HG02885 (cell line): ENCODE data around the gene ZNF81.
"Not testable (repeated sequence)": the region's sequence is repeated elsewhere in the genome, so short reads cannot be mapped to it uniquely, and the experiment has no call there.

Experiments used
- ATAC-seq: cut with Tn5 transposase; IDR thresholded peaks from one replicate; pipeline ENCODE4 v1.9.1; 2021; ENCODE audit warnings: mild to moderate bottlenecking; ENCODE audit not compliant: unreplicated experiment, poor library complexity

ZNF81 gene

GRCh38 chrX:47836164-47837072 lies at the start of gene ZNF81:
Gene ZNF81 (plus strand): TSS chrX:47836902. CDS start chrX:47846268, 9,366 bp downstream.
- peak; percentile 91 for ATAC-seq

- ATAC-seq, result no peak
Measured at GRCh38 chrX:47796433-47796906, 40.2 kb upstream of the ZNF81 start.

- no peak for ATAC-seq
Measured at GRCh38 chrX:47797084-47797483, 39.6 kb upstream of the ZNF81 start.

- ATAC-seq, result no peak
Measured at GRCh38 chrX:47798861-47799260, 37.8 kb upstream of the ZNF81 start.

GRCh38 chrX:47802589-47802988 lies 34.1 kb upstream of the ZNF81 start:
- ATAC-seq, result no peak

- ATAC-seq, result not testable (repeated sequence)
Measured at GRCh38 chrX:47803103-47803502, 33.6 kb upstream of the ZNF81 start.

GRCh38 chrX:47804315-47804714 lies 32.4 kb upstream of the ZNF81 start:
- no peak for ATAC-seq

- not testable (repeated sequence) for ATAC-seq
Measured at GRCh38 chrX:47805844-47806243, 30.9 kb upstream of the ZNF81 start.

- not testable (repeated sequence) for ATAC-seq
Measured at GRCh38 chrX:47806415-47807271, 30.1 kb upstream of the ZNF81 start.

- ATAC-seq, result not testable (repeated sequence)
Measured at GRCh38 chrX:47807272-47807538, 29.5 kb upstream of the ZNF81 start.

GRCh38 chrX:47807548-47807947 lies 29.2 kb upstream of the ZNF81 start:
- no peak for ATAC-seq

- no peak for ATAC-seq
Measured at GRCh38 chrX:47808904-47809788, 27.6 kb upstream of the ZNF81 start.

- no peak for ATAC-seq
Measured at GRCh38 chrX:47814851-47815250, 21.9 kb upstream of the ZNF81 start.

- ATAC-seq, result no peak
Measured at GRCh38 chrX:47815901-47816845, 20.5 kb upstream of the ZNF81 start.

- no peak for ATAC-seq
Measured at GRCh38 chrX:47817421-47817820, 19.3 kb upstream of the ZNF81 start.

GRCh38 chrX:47817897-47818296 lies 18.8 kb upstream of the ZNF81 start:
- no peak for ATAC-seq

GRCh38 chrX:47828984-47829383 lies 7.7 kb upstream of the ZNF81 start:
- ATAC-seq, result no peak

- ATAC-seq, result peak; percentile 33
Measured at GRCh38 chrX:47831788-47832187, 4.9 kb upstream of the ZNF81 start.

GRCh38 chrX:47838361-47838760 lies 1.7 kb downstream of the ZNF81 start:
- no peak for ATAC-seq
